Measurements from ENCODE around the gene METAP1D. TPM values are rescaled to one million over a fixed set of nuclear protein-coding genes. Genes with fewer than 3 reads are reported as not detected.

The METAP1D gene
- total and polyA plus RNA-seq, 2 of the 4 experiments (the other 2 are of a cell fraction) = 3.4 to 5.5 TPM

DNA sequence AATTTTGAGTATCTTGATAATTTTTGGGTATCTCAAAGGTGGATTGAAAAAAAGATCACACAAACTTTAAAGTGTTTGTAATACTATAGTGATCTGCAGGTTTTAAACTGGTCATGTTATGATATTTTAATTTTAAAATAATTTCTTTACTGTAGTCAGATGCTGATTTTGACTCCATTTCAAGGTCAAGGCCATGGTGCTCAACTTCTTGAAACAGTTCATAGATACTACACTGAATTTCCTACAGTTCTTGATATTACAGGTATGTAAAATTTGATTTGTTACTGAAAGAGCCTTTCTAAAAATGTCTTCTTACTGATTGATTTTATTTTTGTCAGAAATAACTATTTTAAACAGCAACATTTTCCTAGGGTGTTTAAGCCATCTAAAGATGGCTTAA lies 33.1 kb upstream of the METAP1D start:
- no peaks in the 10 kb centered on the region for H4K20me1 ChIP-seq (ENCODE audit: insufficient read depth, low read length)
- no peaks in the 10 kb centered on the region for H3K4me1 ChIP-seq (ENCODE audit: control insufficient read depth, insufficient read depth, low read length)
- H4K8ac ChIP-seq (ENCODE audit: low read depth in 2 of 2, low read length in 2 of 2) = no peak overlapping the region
- dilution Hi-C loops (cut with HindIII; ENCODE audit: low sequenced_read_pairs, unreplicated experiment) = no loop called here
- no peak overlapping the region for H2BK5ac ChIP-seq (ENCODE audit: low read depth, low read length, poor library complexity, severe bottlenecking)
- no peak overlapping the region for H3K4me2 ChIP-seq (ENCODE audit: low read depth, low read length)
- H4K91ac ChIP-seq (ENCODE audit: insufficient read depth, low read depth, low read length) = no peak overlapping the region
- no peak overlapping the region for H3K23ac ChIP-seq (ENCODE audit: low read depth, low read length)
- H2BK20ac ChIP-seq (ENCODE audit: low read depth, low read length) = no peak overlapping the region
- ChIA-PET POLR2A (ENCODE audit: unreplicated experiment) (no interaction called here), CTCF (no interaction called here)
- H2BK15ac ChIP-seq (ENCODE audit: low read depth, low read length) = no peak overlapping the region
- no peak overlapping the region for H3K27ac ChIP-seq (ENCODE audit: insufficient read depth, low read length)
- intact Hi-C loops (cut with micrococcal nuclease) = no loop called here
- no peak for TF ChIP-seq RCOR1 (IDR thresholded peaks at IDR 0.05; ENCODE audit: insufficient replicate concordance, low read length)
- no peak for TF ChIP-seq NFE2L2 (IDR thresholded peaks at IDR 0.05; ENCODE audit: low read depth, low read length)
- no peak for TF ChIP-seq MAZ (IDR thresholded peaks at IDR 0.05; ENCODE audit: borderline replicate concordance, low read depth, low read length)
- TF ChIP-seq RFX5 (IDR thresholded peaks at IDR 0.05; ENCODE audit: low read depth, low read length) = no peak
- TF ChIP-seq, protein P1, sequence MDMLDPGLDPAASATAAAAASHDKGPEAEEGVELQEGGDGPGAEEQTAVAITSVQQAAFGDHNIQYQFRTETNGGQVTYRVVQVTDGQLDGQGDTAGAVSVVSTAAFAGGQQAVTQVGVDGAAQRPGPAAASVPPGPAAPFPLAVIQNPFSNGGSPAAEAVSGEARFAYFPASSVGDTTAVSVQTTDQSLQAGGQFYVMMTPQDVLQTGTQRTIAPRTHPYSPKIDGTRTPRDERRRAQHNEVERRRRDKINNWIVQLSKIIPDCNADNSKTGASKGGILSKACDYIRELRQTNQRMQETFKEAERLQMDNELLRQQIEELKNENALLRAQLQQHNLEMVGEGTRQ (IDR thresholded peaks at IDR 0.05; ENCODE audit: low read depth, low read length) = no peak
- TF ChIP-seq MXI1 (IDR thresholded peaks at IDR 0.05; ENCODE audit: borderline replicate concordance, low read depth, low read length) = no peak
- TF ChIP-seq FOS (IDR thresholded peaks at IDR 0.05; ENCODE audit: low read depth, low read length) = no peak
- TF ChIP-seq CEBPB (IDR thresholded peaks at IDR 0.05; ENCODE audit: low read depth, low read length) = no peak
- no peak for TF ChIP-seq POLR2A (IDR thresholded peaks at IDR 0.05; ENCODE audit: low read depth, low read length)
- no peak for TF ChIP-seq RAD21 (IDR thresholded peaks at IDR 0.05; ENCODE audit: low read length)
- no peak for TF ChIP-seq CHD1 (IDR thresholded peaks at IDR 0.05; ENCODE audit: low read depth, low read length)
- TF ChIP-seq MAFK (IDR thresholded peaks at IDR 0.05; ENCODE audit: low read depth, low read length) = no peak
- TF ChIP-seq BHLHE40 (IDR thresholded peaks at IDR 0.05; ENCODE audit: low read depth, low read length) = no peak
- TF ChIP-seq, protein P2, sequence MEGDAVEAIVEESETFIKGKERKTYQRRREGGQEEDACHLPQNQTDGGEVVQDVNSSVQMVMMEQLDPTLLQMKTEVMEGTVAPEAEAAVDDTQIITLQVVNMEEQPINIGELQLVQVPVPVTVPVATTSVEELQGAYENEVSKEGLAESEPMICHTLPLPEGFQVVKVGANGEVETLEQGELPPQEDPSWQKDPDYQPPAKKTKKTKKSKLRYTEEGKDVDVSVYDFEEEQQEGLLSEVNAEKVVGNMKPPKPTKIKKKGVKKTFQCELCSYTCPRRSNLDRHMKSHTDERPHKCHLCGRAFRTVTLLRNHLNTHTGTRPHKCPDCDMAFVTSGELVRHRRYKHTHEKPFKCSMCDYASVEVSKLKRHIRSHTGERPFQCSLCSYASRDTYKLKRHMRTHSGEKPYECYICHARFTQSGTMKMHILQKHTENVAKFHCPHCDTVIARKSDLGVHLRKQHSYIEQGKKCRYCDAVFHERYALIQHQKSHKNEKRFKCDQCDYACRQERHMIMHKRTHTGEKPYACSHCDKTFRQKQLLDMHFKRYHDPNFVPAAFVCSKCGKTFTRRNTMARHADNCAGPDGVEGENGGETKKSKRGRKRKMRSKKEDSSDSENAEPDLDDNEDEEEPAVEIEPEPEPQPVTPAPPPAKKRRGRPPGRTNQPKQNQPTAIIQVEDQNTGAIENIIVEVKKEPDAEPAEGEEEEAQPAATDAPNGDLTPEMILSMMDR (conservative IDR thresholded peaks at IDR 0.05; ENCODE audit: low read depth, low read length) = no peak
- TF ChIP-seq, protein P3, sequence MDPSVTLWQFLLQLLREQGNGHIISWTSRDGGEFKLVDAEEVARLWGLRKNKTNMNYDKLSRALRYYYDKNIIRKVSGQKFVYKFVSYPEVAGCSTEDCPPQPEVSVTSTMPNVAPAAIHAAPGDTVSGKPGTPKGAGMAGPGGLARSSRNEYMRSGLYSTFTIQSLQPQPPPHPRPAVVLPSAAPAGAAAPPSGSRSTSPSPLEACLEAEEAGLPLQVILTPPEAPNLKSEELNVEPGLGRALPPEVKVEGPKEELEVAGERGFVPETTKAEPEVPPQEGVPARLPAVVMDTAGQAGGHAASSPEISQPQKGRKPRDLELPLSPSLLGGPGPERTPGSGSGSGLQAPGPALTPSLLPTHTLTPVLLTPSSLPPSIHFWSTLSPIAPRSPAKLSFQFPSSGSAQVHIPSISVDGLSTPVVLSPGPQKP (IDR thresholded peaks at IDR 0.05; ENCODE audit: borderline replicate concordance, low read depth, low read length) = no peak
- TF ChIP-seq SMC3 (IDR thresholded peaks at IDR 0.05; ENCODE audit: low read depth, low read length) = no peak
- no peaks in the 10 kb centered on the region for H3K9me3 ChIP-seq (ENCODE audit: control insufficient read depth, insufficient read depth, low read length)
- peaks cover 2% of the 10 kb centered on the region for H3K36me3 ChIP-seq (ENCODE audit: control insufficient read depth, insufficient read depth, low read length)
- H2AK5ac ChIP-seq (ENCODE audit: low read depth, low read length) = no peak overlapping the region
- no peak overlapping the region for H3K4ac ChIP-seq (ENCODE audit: low read depth, low read length)
- H3K27me3 ChIP-seq (ENCODE audit: control insufficient read depth, insufficient read depth, low read length) = no peaks in the 10 kb centered on the region
- H3K18ac ChIP-seq (ENCODE audit: low read depth, low read length) = no peak overlapping the region
- in situ Hi-C loops (cut with MboI; ENCODE audit: low sequenced_read_pairs) = no loop called here
- ATAC-seq (ENCODE audit: low read depth) (no peak), DNase-seq (no peak)
- no peak overlapping the region for H3K9ac ChIP-seq (ENCODE audit: low read depth, low read length)
- H3K4me3 ChIP-seq (ENCODE audit: insufficient read depth, low read depth, low read length) = no peak overlapping the region
- H3K9me1 ChIP-seq (ENCODE audit: insufficient read depth, low read length) = 0 out of 2 replicates have a peak, but pooled peaks cover 3% of the 10 kb centered on the region
- peaks cover 8 to 16% of the 10 kb centered on the region in 2 experiments; a peak in 3 of 4 replicates for H3K79me1 ChIP-seq (ENCODE audit: low read depth in 1 of 2, low read length in 2 of 2)
- no peak overlapping the region for H2BK120ac ChIP-seq (ENCODE audit: low read depth, low read length)
- BruUV-seq (replicated peaks) = no TSS peak
- no peak overlapping the region for H2AFZ ChIP-seq (replicated peaks; ENCODE audit: low read length, poor library complexity)
- no peak overlapping the region for H3K56ac ChIP-seq (ENCODE audit: extremely low read depth, insufficient read depth, low read length)
- no peak overlapping the region for H3K14ac ChIP-seq (replicated peaks; ENCODE audit: low read depth, low read length)
- H4K5ac ChIP-seq (ENCODE audit: low read depth, low read length) = no peak overlapping the region
- H2AK9ac ChIP-seq (replicated peaks; ENCODE audit: low read depth, low read length, poor library complexity) = no peak overlapping the region
